Measurements from ENCODE around the gene PACRG. TPM values are rescaled to one million over a fixed set of nuclear protein-coding genes. Genes with fewer than 3 reads are reported as not detected.

Gene PACRG
- total and polyA plus RNA-seq, 12 donors, result 2.1 to 34.6 (median 10.0) TPM

DNA sequence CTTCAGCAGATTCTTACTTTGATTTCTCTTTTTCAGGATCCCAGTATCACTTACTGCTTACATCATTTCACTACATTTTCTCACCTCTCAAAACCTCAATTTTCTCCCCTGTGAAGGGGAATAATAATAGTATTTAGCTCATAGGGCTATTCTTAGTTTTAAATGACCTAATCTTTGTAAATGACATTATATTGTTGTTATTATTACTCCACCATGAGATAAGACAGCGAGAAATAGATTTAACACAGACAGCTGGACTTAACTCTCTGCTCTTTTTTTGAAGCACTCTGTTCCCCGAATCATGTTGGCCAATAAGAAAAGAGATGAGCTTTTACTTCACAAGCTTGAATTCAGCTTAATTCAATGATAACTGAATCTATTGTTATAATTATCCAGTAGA, 578.2 kb downstream of the PACRG start:
- H3K4me1 ChIP-seq, result peaks cover 0 to 28% (median 12%) of the 10 kb centered on the region in 9 donors
- intact Hi-C loops (cut with DNase I), result no loop called here
- WGBS, 2 donors, result 28 to 40% methylated on average over 2 of the region's 2 CpGs
- no peaks in the 10 kb centered on the region for H3K36me3 ChIP-seq
- TF ChIP-seq, protein P1, sequence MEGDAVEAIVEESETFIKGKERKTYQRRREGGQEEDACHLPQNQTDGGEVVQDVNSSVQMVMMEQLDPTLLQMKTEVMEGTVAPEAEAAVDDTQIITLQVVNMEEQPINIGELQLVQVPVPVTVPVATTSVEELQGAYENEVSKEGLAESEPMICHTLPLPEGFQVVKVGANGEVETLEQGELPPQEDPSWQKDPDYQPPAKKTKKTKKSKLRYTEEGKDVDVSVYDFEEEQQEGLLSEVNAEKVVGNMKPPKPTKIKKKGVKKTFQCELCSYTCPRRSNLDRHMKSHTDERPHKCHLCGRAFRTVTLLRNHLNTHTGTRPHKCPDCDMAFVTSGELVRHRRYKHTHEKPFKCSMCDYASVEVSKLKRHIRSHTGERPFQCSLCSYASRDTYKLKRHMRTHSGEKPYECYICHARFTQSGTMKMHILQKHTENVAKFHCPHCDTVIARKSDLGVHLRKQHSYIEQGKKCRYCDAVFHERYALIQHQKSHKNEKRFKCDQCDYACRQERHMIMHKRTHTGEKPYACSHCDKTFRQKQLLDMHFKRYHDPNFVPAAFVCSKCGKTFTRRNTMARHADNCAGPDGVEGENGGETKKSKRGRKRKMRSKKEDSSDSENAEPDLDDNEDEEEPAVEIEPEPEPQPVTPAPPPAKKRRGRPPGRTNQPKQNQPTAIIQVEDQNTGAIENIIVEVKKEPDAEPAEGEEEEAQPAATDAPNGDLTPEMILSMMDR (IDR thresholded peaks at IDR 0.05), result no peak
- DNase-seq, result no peak
- H3K4me3 ChIP-seq, result no peak overlapping the region
- no peaks in the 10 kb centered on the region for H3K9me3 ChIP-seq
- ATAC-seq, result peak in 1 of 8 donors; percentile 31
- H3K27me3 ChIP-seq, result no peaks in the 10 kb centered on the region
- peak overlapping the region in 4 of 10 donors; percentile 2 to 23 (median 12) for H3K27ac ChIP-seq

DNA sequence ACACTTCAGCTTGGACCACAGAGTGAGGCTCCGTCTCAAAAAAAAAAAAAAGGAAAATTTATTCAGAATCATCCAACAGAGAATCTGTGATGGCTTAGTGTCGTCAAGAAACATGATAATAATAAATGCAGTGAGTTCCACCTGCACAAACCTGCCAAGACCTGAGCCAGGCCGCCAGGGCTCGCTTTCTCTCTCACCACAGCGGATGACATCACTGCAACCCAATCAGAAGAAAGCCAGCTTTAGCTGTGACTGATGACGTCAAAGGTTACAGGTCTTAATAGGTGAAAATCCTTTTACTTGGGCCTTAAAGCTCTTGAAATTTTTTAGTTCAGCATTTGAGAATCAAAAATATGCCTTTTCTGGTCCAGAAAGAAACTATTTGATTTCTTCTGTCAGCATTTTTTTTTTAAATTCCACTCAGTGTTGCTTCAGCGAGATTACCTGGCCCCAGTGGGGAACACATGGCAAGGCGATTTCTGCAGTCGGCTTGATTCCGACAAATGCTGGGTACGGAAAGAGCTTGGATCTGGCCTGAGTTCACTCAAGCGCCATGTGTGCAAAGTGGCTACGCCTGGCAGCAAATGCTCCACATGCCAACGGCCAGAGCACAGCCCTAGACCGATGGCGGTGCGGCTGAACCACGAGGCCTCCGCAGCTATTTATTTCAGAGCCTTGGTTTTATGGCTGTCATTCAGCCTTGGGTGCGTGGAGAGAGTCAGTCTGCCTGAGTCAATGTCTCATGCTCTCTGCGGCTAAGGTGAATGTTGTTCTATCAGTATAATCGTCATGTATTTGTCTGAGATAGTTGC, 581.1 kb downstream of the PACRG start:
- H3K36me3 ChIP-seq, result no peaks in the 10 kb centered on the region
- no peaks in the 10 kb centered on the region for H3K27me3 ChIP-seq
- DNase-seq (no peak), ATAC-seq (no peak)
- H3K27ac ChIP-seq, result no peak overlapping the region
- intact Hi-C loops (cut with DNase I), result no loop called here
- WGBS, 2 donors, result 95 to 96% methylated on average over 22 of the region's 22 CpGs
- no peaks in the 10 kb centered on the region for H3K9me3 ChIP-seq
- TF ChIP-seq, protein P1 (IDR thresholded peaks at IDR 0.05), result no peak
- peaks cover 0 to 5% (median 0%) of the 10 kb centered on the region in 9 donors for H3K4me1 ChIP-seq
- no peak overlapping the region for H3K4me3 ChIP-seq

DNA sequence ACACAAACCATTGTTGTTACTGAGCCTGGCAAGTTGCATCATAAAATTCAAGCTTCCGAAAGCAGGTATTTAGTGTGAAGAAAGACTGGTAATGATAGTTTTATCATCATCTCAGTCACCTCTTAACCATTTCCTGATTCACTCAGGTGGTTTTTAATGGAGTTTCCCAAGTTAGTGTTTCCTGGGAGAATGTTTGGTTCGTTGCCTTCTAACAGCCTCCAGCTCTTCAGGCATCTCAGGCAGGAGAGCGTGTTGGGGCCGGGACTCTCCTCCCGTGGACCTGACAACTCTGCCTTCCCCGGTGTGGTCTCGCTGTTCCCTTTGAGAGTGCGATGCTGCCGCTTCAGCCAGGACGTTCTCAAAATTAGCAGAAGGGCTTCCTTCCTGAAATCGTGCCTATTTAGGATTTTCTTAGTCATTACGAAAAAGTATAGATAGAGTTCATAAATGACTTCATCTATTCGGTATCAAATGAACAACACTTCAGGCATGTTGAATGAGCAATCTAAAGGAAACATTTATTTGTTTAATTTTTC, 581.8 kb downstream of the PACRG start:
- intact Hi-C loops (cut with DNase I), result loop anchor here in 1 of 10 donors (10.0 kb wide), 1 partner anchor 125 kb away; no protein-coding TSS in a partner anchor
- H3K27ac ChIP-seq, result no peak overlapping the region

More for the DNA sequence above, 581.8 kb downstream of the PACRG start:
- Histone ChIP-seq H3K4me3 (no peak overlapping the region), H3K36me3 (no peaks in the 10 kb centered on the region), H3K4me1 (peaks cover 0 to 5% (median 0%) of the 10 kb centered on the region in 9 donors), H3K27me3 (no peaks in the 10 kb centered on the region), H3K9me3 (no peaks in the 10 kb centered on the region)
- ATAC-seq (no peak), DNase-seq (no peak)
- TF ChIP-seq, protein P1 (IDR thresholded peaks at IDR 0.05), result no peak
- 52 to 62% methylated on average over 13 of the region's 13 CpGs for WGBS, 2 donors

All from heart right ventricle (tissue), 16 donors.